ENCODE results near the gene METTL22. TPM values are rescaled to one million over a fixed set of nuclear protein-coding genes. Genes with fewer than 3 reads are reported as not detected.

The METTL22 gene
- total RNA-seq (10 to 100 TPM; 13.6 to 17.9 TPM), polyA plus RNA-seq (10 to 100 TPM in 1 of 2 donors, 1 to 10 TPM in 1; 6.5 to 15.2 TPM)

- DNase-seq (ENCODE audit: low spot score), result peak; percentile 96
- Histone ChIP-seq H3K4me1 (ENCODE audit: control insufficient read depth in 4 of 4, insufficient read depth in 4 of 4, low read length in 3 of 4) (peaks cover 0 to 20% (median 8%) of the 10 kb centered on the region in 4 donors), H3K9me3 (ENCODE audit: control insufficient read depth in 4 of 4, low read length in 3 of 4) (no peaks in the 10 kb centered on the region), H3K4me3 (ENCODE audit: low read depth in 1 of 3, low read length in 3 of 3) (peak within 1 kb of the TSS; percentile 75 to 99 (median 97)), H3K27me3 (ENCODE audit: control insufficient read depth in 4 of 4, insufficient read depth in 4 of 4, low read length in 3 of 4) (no peaks in the 10 kb centered on the region), H3K36me3 (ENCODE audit: control insufficient read depth in 4 of 4, insufficient read depth in 3 of 4, low read depth in 1 of 4, low read length in 3 of 4) (peaks cover 0 to 9% (median 5%) of the 10 kb centered on the region in 4 donors), H3K27ac (ENCODE audit: low read depth in 1 of 2, low read length in 2 of 2) (peak within 1 kb of the TSS; percentile 47 to 75), H3K9ac (ENCODE audit: low read depth in 1 of 2, low read length in 2 of 2) (peak within 1 kb of the TSS; percentile 85 to 87)
- under 1% methylated on average over 51 of the region's 51 CpGs for WGBS
- TF ChIP-seq EGR1 (IDR thresholded peaks at IDR 0.05; ENCODE audit: low read depth in 2 of 2), result peak; percentile 55 to 58
- TF ChIP-seq YY1 (IDR thresholded peaks at IDR 0.05), result peak; percentile 95
- no peak for TF ChIP-seq FOXA1 (IDR thresholded peaks at IDR 0.05)
Observed at GRCh38 chr16:8621572-8622314, at the start of gene METTL22. METTL22 (plus strand) TSS chr16:8621698; CDS start chr16:8625666, 3,968 bp downstream.

- Histone ChIP-seq H3K4me3 (ENCODE audit: low read depth in 1 of 3, low read length in 3 of 3) (no peak overlapping the region), H3K27ac (ENCODE audit: low read depth in 1 of 2, low read length in 2 of 2) (no peak overlapping the region), H3K36me3 (ENCODE audit: control insufficient read depth in 4 of 4, insufficient read depth in 3 of 4, low read depth in 1 of 4, low read length in 3 of 4) (no peaks in the 10 kb centered on the region), H3K27me3 (ENCODE audit: control insufficient read depth in 4 of 4, insufficient read depth in 4 of 4, low read length in 3 of 4) (no peaks in the 10 kb centered on the region), H3K4me1 (ENCODE audit: control insufficient read depth in 4 of 4, insufficient read depth in 4 of 4, low read length in 3 of 4) (peaks cover 0 to 8% (median 1%) of the 10 kb centered on the region in 4 donors), H3K9ac (ENCODE audit: low read depth in 1 of 2, low read length in 2 of 2) (no peak overlapping the region), H3K9me3 (ENCODE audit: control insufficient read depth in 4 of 4, low read length in 3 of 4) (no peaks in the 10 kb centered on the region)
- TF ChIP-seq SP1 (IDR thresholded peaks at IDR 0.05) (no peak), YY1 (IDR thresholded peaks at IDR 0.05) (no peak), FOXA1 (IDR thresholded peaks at IDR 0.05) (no peak), FOXA2 (IDR thresholded peaks at IDR 0.05) (no peak), HNF4A (conservative IDR thresholded peaks at IDR 0.05) (no peak), MAX (IDR thresholded peaks at IDR 0.05) (no peak)
- TF ChIP-seq, protein P1, sequence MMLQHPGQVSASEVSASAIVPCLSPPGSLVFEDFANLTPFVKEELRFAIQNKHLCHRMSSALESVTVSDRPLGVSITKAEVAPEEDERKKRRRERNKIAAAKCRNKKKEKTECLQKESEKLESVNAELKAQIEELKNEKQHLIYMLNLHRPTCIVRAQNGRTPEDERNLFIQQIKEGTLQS (IDR thresholded peaks at IDR 0.05), result no peak
- WGBS, result 83% methylated on average over 11 of the region's 11 CpGs
- DNase-seq (ENCODE audit: low spot score), result no peak
Observed at GRCh38 chr16:8572063-8572918, 49.2 kb upstream of the METTL22 start.

GRCh38 chr16:8572919-8573724 is 48.4 kb upstream of the METTL22 start:
- no peak for DNase-seq (ENCODE audit: low spot score)
- Histone ChIP-seq H3K9me3 (ENCODE audit: control insufficient read depth in 4 of 4, low read length in 3 of 4) (no peaks in the 10 kb centered on the region), H3K36me3 (ENCODE audit: control insufficient read depth in 4 of 4, insufficient read depth in 3 of 4, low read depth in 1 of 4, low read length in 3 of 4) (no peaks in the 10 kb centered on the region), H3K9ac (ENCODE audit: low read depth in 1 of 2, low read length in 2 of 2) (no peak overlapping the region), H3K27me3 (ENCODE audit: control insufficient read depth in 4 of 4, insufficient read depth in 4 of 4, low read length in 3 of 4) (no peaks in the 10 kb centered on the region), H3K4me1 (ENCODE audit: control insufficient read depth in 4 of 4, insufficient read depth in 4 of 4, low read length in 3 of 4) (peaks cover 0 to 8% (median 1%) of the 10 kb centered on the region in 4 donors), H3K27ac (ENCODE audit: low read depth in 1 of 2, low read length in 2 of 2) (no peak overlapping the region), H3K4me3 (ENCODE audit: low read depth in 1 of 3, low read length in 3 of 3) (no peak overlapping the region)
- WGBS, result 35% methylated on average over 7 of the region's 7 CpGs
- TF ChIP-seq, protein P1 (IDR thresholded peaks at IDR 0.05), result peak; percentile 86
- no peak for TF ChIP-seq EGR1 (IDR thresholded peaks at IDR 0.05; ENCODE audit: low read depth in 2 of 2)
- peak; percentile 75 to 84 for TF ChIP-seq RAD21 (IDR thresholded peaks at IDR 0.05)
- peak; percentile 42 for TF ChIP-seq CTCF (IDR thresholded peaks at IDR 0.05; ENCODE audit: low read depth, low read length, missing input control)

All from liver (tissue), 9 donors.